Stimulated activated CD8-positive, alpha-beta memory T cell treated with anti-CD3 and anti-CD28 coated beads, Interleukin-4, amount 100 ng/mL, for 4 hours (primary cell): Measurements from ENCODE around the gene BDH1.

Experiments used
- DNase-seq, 2 donors: peaks; one replicate each; pipeline ENCODE4 v3.0.0-alpha.2; 2020; ENCODE audit warnings: low read depth in 2 of 2, low spot score in 1 of 2

The BDH1 gene

DNA sequence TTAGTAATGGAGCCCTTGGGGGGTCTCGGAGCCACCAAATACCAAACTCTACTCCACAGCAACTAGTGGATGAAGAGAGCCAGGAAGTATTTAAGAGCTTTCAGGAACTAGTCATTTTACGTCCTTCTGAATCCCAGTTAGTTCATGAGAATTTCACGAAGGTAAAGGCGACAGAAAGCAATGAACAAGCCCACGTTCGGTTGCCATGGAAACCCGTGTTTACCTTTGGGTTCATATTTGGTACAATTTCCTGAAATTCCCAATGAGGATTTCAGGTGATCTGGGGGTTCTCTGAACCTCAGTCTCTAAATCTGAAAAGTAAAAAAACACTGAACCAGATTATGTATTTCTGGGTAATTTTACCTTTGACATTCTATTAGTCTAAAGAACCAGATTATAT is 93.0 kb downstream of the BDH1 start:
- DNase-seq, result no peak

GRCh38 chr3:197460639-197461038 is 95.1 kb downstream of the BDH1 start:
- no peak for DNase-seq

- no peak for DNase-seq
Measured at GRCh38 chr3:197460002-197460401, 95.8 kb downstream of the BDH1 start.
